WERI-Rb-1 (cell line): Measurements from ENCODE around the gene MRPL17.
"Not testable (repeated sequence)": the region's sequence is repeated elsewhere in the genome, so short reads cannot be mapped to it uniquely, and the experiment has no call there.

Experiments
- DNase-seq: peaks from one replicate; pipeline ENCODE4 v3.0.0-alpha.2; 2020
- H3K27ac ChIP-seq: fragments of 250-450 bp; sonication (Bioruptor Pico); 2 replicates; pipeline ENCODE4 v1.5.1; 2020; ENCODE audit warnings: mild to moderate bottlenecking, moderate library complexity
- H3K27me3 ChIP-seq: fragments of 250-450 bp; sonication (Bioruptor Pico); 2 replicates; pipeline ENCODE4 v1.5.1; 2021; ENCODE audit warnings: mild to moderate bottlenecking, low read depth, moderate library complexity; ENCODE audit not compliant: insufficient read depth, severe bottlenecking
- H3K36me3 ChIP-seq: fragments of 250-450 bp; sonication (Bioruptor Pico); 2 replicates; pipeline ENCODE4 v1.5.1; 2020; ENCODE audit warnings: mild to moderate bottlenecking, moderate library complexity
- H3K4me3 ChIP-seq: 2 replicates; pipeline ENCODE4 v1.5.1; 2011; ENCODE audit warnings: low read depth, mild to moderate bottlenecking, control low read depth, low read length
- H3K9me3 ChIP-seq: fragments of 250-450 bp; sonication (Bioruptor Pico); 2 replicates; pipeline ENCODE4 v1.5.1; 2021; ENCODE audit warnings: mild to moderate bottlenecking, moderate library complexity; ENCODE audit not compliant: severe bottlenecking
- CTCF ChIP-seq: IDR thresholded peaks from 2 replicates; pipeline ENCODE4 v1.5.1; 2011; ENCODE audit warnings: low read depth, mild to moderate bottlenecking, control low read depth, inconsistent platforms, low read length

Gene MRPL17

GRCh38 chr11:6687876-6688275 lies 4.7 kb upstream of the MRPL17 start:
- H3K27ac ChIP-seq, result no peak overlapping the region
- no peak overlapping the region for H3K4me3 ChIP-seq
- H3K36me3 ChIP-seq, result peaks cover 3% of the 10 kb centered on the region; the same call in 1 of the 2 replicates
- no peak for TF ChIP-seq CTCF
- no peak for DNase-seq
- no peaks in the 10 kb centered on the region for H3K27me3 ChIP-seq
- peaks cover 3% of the 10 kb centered on the region for H3K9me3 ChIP-seq

DNA sequence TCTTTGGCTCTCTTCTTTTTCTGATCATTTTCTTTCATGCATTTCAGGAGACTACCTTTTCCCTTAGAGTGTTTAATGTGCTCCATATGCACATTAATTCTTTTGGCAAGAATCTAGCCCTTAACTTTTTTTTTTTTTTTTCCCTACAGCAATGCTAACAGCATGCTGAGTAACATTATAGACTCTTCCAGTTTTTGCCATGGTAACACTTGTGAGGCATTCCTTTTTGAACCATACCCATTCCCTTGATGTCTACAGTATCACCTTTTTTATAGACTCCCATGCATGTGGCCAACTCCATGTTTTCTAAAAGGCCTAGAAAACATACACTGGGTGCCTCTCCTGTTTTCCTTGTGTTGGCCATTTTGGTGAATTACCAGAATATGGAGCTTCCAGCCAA lies 2.9 kb upstream of the MRPL17 start:
- H3K4me3 ChIP-seq, result no peak overlapping the region
- peaks cover 3% of the 10 kb centered on the region for H3K9me3 ChIP-seq
- H3K36me3 ChIP-seq, result peaks cover 21% of the 10 kb centered on the region
- H3K27ac ChIP-seq, result no peak overlapping the region
- H3K27me3 ChIP-seq, result no peaks in the 10 kb centered on the region
- no peak for DNase-seq
- TF ChIP-seq CTCF, result no peak

DNA sequence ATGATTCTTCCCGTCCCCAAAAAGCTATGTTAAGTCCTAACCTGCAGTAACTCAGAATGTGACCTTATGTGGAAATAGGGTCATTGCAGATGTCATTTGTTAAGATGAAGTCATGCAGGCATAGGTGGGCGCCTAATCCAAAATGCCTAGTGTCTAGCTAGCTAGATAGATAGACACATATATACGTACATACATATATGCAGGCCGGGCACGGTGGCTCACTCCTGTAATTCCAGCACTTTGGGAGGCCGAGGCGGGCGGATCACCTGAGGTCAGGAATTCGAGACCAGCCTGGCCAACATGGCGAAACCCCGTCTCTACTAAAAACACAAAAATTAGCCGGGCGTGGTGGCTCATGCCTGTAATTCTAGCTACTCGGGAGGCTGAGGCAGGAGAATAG lies 928 bp upstream of the MRPL17 start:
- DNase-seq, H3K9me3 ChIP-seq, H3K27me3 ChIP-seq: not testable (repeated sequence)
- Histone ChIP-seq H3K36me3 (peaks cover 30% of the 10 kb centered on the region), H3K4me3 (peak overlapping the region; percentile 83), H3K27ac (peak overlapping the region; percentile 82; the same call in 1 of the 2 replicates)

DNA sequence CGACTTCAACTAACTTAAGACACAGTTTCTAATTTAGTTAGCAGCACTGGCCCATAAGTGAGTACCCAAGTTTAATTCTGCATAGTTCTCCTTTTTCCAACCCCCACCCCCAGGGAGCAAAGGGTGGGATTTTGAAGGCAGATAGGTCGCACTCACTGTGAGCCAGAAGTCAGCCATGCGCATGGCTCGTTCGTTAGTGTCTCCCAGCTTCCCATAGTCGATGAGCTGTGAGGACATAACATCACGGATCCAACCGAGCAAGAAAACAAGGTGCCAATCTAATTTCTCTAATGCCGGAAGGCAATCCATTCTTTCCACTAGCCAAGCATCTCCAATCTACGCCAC lies 577 bp downstream of the MRPL17 start:
- Histone ChIP-seq H3K9me3 (no peaks in the 10 kb centered on the region), H3K27me3 (no peaks in the 10 kb centered on the region), H3K27ac (peak overlapping the region; percentile 91), H3K4me3 (peak overlapping the region; percentile 83), H3K36me3 (peaks cover 30% of the 10 kb centered on the region)
- no peak for DNase-seq
- TF ChIP-seq CTCF, result no peak

DNA sequence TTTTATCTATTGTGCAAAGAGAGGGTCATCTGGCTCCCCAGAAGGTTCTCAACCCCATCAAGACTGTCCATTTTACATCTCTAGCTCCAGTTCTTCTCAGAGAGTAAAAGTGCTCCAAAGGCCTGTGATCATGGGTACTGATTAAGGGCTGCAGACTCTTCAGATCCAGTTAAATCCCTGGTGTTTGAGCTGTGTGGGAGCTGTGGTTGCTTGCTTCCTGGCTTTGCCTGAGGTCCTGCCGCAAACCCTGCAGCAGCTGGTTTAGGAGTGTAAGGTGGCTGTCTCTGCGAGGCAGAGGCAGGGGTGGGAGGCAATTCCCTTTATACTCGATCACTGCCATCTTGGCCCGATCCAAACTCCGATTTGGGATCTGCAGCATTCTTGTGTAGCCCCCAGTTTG lies 1.2 kb downstream of the MRPL17 start:
- peak; percentile 17 for DNase-seq
- no peak for TF ChIP-seq CTCF
- Histone ChIP-seq H3K27me3 (no peaks in the 10 kb centered on the region), H3K27ac (peak overlapping the region; percentile 91), H3K36me3 (peaks cover 30% of the 10 kb centered on the region), H3K9me3 (no peaks in the 10 kb centered on the region), H3K4me3 (peak overlapping the region; percentile 83)

- Histone ChIP-seq H3K4me3 (no peak overlapping the region), H3K9me3 (no peaks in the 10 kb centered on the region), H3K27me3 (no peaks in the 10 kb centered on the region), H3K36me3 (peaks cover 30% of the 10 kb centered on the region), H3K27ac (no peak overlapping the region)
- no peak for TF ChIP-seq CTCF
- DNase-seq, result no peak
Observed at GRCh38 chr11:6681505-6681904, 1.6 kb downstream of the MRPL17 start.
